GM13977 (cell line): Measurements from ENCODE around the gene SRRT.

ENCODE experiments used
- DNase-seq: peaks from one replicate; pipeline ENCODE4 v3.0.0; 2012; ENCODE audit warnings: low spot score
- in situ Hi-C: fragments of 300-500 bp; cut with MboI; formaldehyde crosslinking; loops from one replicate; pipeline ENCODE4 v1.12.0; 2022; ENCODE audit warnings: low sequenced_read_pairs, low pct_unique_long_range_greater_than_20kb, mixed read lengths, inconsistent platforms; ENCODE audit not compliant: unreplicated experiment
- TF ChIP-seq, protein P1 (sequence below): IDR thresholded peaks from 2 replicates; pipeline ENCODE4 v1.5.1; 2012; ENCODE audit warnings: mild to moderate bottlenecking, control low read depth; ENCODE audit not compliant: insufficient read depth; ENCODE audit errors: extremely low read depth, missing control alignments

The SRRT gene

DNA sequence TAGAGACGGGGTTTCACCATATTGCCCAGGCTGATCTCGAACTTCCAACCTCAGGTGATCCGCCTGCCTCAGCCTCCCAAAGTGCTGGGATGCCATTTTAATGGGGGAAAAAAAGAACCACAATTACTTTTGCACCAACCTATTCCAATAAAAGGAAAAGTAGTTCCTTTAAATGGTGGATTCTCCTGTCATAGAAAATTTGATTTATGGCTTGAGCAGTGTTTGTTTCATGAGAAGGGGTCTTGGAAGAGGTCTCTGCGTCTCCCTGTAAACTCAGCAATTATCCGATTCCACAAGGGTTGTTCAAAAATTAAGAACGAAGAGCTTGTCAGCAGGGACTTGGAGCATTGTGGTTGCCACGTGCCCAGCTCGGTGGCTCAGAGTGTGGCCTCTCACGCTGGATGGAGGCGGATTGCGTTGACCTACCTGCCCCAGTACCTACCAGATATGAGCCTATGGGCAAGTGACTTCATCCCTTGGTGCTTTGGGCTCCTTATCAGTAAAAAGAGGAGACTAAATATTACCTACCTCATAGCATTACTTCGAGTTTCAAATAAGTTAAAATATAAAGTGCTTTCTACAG is 10.5 kb upstream of the SRRT start:
- DNase-seq: no peak
- in situ Hi-C loops: no loop called here
- TF ChIP-seq, protein P1, sequence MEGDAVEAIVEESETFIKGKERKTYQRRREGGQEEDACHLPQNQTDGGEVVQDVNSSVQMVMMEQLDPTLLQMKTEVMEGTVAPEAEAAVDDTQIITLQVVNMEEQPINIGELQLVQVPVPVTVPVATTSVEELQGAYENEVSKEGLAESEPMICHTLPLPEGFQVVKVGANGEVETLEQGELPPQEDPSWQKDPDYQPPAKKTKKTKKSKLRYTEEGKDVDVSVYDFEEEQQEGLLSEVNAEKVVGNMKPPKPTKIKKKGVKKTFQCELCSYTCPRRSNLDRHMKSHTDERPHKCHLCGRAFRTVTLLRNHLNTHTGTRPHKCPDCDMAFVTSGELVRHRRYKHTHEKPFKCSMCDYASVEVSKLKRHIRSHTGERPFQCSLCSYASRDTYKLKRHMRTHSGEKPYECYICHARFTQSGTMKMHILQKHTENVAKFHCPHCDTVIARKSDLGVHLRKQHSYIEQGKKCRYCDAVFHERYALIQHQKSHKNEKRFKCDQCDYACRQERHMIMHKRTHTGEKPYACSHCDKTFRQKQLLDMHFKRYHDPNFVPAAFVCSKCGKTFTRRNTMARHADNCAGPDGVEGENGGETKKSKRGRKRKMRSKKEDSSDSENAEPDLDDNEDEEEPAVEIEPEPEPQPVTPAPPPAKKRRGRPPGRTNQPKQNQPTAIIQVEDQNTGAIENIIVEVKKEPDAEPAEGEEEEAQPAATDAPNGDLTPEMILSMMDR: no peak

DNA sequence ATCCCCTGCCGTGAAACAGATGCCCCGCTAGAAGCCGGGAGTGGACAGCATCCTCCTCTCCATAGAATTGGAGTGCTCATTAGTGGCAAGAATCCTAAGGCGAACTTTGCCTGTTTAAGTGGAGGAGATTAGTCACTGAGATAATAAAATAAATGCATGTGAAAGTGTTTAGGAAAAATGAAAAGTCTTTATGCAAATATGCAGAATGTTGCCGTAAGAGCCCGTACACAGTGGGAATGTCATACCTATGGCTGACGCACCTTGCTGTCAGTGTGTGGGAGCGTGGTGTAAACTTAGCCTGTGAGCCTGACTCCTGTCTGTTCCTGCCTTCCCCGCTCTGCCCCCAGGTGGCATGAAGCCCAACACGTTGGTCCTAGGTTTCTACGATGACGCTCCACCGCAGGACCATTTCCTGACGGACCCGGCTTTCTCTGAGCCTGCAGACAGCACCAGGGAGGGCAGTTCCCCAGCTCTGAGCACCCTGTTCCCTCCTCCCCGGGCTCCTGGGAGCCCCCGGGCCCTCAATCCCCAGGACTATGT is 9.5 kb upstream of the SRRT start:
- in situ Hi-C loops: no loop called here
- TF ChIP-seq, protein P1: no peak
- no peak for DNase-seq

DNA sequence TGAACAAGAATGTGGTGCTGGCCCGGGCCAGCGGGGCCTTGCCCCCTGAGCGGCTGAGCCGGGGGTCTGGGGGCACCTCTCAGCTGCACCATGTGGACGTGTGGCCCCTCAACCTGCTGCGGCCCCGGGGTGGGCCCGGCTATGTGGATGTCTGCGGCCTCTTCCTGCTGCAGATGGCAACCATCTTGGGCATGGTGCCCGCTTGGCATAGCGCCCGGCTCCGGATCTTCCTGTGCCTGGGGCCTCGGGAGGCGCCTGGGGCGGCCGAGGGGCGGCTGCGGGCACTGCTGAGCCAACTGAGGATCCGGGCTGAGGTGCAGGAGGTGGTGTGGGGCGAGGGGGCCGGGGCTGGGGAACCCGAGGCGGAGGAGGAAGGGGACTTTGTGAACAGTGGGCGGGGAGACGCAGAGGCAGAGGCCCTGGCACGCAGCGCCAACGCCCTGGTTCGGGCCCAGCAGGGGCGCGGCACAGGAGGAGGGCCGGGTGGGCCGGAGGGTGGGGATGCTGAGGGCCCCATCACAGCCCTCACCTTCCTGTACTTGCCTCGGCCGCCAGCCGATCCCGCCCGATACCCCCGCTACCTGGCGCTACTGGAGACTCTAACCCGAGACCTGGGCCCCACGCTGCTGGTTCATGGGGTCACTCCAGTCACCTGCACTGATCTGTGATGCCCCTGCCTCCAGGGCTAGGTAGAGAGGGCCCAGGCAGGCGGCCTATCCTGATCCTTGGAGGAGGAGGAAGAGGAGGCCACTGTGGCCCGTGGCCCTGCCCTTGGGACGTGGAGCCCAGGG is 8.8 kb upstream of the SRRT start:
- TF ChIP-seq, protein P1: no peak
- in situ Hi-C loops: no loop called here
- no peak for DNase-seq

DNA sequence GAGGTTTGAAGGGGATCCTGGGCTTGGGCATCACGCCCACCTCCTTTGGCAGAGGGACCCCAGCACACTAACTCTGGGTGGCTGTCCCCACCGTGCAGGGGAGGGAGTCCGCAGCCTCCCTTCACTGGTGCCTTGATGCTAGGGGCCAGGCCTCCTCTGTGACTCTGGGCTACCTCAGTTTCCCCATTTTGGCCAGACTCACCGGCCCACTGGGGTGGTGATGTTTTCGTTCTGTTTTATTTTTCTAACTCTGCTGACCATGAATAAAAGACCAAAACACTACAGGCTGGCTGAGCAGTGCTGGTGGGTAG is 8.2 kb upstream of the SRRT start:
- in situ Hi-C loops: no loop called here
- DNase-seq: no peak
- TF ChIP-seq, protein P1: no peak

DNA sequence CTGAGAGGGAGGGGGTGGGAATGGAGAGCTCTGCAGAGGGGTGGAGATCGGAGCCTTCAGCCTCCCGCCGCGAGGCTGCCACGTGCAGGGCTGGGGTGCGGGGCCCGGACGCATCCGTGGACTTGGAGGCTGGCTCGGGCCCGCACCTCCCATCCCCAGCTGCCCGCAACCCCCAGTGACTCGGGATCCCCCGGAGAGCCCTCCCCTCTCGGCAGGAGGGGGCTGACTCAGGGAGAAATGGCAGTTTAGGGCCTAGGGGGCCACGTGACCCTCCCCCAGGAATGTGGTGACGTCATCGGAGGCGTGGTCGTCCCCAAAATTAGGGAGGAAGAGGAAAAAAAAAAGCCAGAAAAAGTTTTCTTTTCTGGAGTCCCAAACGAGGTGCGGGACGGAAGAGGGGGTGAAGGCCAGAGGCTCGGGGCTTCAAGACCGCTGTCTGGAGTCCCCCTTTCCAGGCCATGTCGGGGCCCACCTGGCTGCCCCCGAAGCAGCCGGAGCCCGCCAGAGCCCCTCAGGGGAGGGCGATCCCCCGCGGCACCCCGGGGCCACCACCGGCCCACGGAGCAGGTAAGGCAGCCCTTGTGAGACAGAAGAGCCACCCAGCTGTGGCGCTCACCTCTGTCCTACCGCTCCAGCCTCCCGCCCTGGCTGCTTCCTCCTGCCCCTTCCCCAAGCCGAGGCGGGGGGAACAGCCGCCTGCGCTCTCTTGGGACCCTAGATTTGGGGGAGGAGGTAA is 7.7 kb upstream of the SRRT start, which contains the start of gene TRIP6:
Gene TRIP6, plus strand, starts transcription at position 348 of the 736 bp plus-strand sequence. Its CDS starts 111 bp downstream, at position 459.
- TF ChIP-seq, protein P1: no peak
- DNase-seq: peak; percentile 86

DNA sequence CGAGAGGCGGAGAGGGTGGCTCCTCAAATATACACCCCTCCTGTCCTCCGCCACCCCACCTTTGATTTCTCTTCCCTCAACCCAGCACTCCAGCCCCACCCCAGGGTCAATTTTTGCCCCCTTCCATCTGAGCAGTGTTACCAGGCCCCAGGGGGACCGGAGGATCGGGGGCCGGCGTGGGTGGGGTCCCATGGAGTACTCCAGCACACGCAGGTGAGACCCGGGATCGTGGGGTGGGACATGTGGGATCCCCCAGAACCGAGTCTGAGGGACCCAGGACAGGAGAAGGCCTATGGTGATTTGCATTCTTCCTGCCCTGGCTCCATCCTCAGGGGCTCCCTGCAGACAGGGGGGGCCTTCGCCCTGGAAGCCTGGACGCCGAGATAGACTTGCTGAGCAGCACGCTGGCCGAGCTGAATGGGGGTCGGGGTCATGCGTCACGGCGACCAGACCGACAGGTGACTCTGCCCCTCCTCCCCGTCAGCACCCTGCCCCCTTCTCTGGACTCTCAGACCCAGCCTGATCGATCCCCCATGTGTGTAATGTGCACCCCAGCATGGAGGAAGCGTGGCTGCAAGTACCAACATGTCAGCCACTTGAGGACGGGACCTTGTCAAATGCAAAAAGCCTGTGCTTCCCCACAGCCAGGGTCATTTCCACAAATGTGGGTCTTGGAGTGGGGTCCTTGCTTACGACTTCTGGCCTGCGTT is 7.0 kb upstream of the SRRT start:
- DNase-seq: no peak
- in situ Hi-C loops: no loop called here
- TF ChIP-seq, protein P1: no peak

More for the DNA sequence above, 7.7 kb upstream of the SRRT start, which contains the start of gene TRIP6:
- in situ Hi-C loops: no loop called here
